SK-MEL-5 (cell line): Measurements from ENCODE around the gene DRC3. TPM values are rescaled to one million over a fixed set of nuclear protein-coding genes. Genes with fewer than 3 reads are reported as not detected.

ENCODE experiments used
- DNase-seq: peaks from one replicate; pipeline ENCODE4 v3.0.0-alpha.2; 2016; ENCODE audit warnings: low read depth, low spot score
- in situ Hi-C: cut with HindIII; loops from 2 replicates; pipeline ENCODE4 v1.10.0; 2016; ENCODE audit warnings: low sequenced_read_pairs, high pct_unique_total_duplicates, low pct_unique_long_range_greater_than_20kb
- total RNA-seq: library from RNA; depleted of rRNA; stranded (reverse); fragments of >200 nt; shearing (Covaris generic); gene quantifications from 2 replicates; pipeline ENCODE4 v1.2.3, GENCODE V29; 2014

Gene DRC3
- total RNA-seq, 1 experiment from 2014 or later: 1.1 TPM

- no peak for DNase-seq
- in situ Hi-C loops: no loop called here
These were observed 31.7 kb downstream of the DRC3 start for GRCh38 chr17:18004345-18004744.

- DNase-seq: no peak
- in situ Hi-C loops: no loop called here
These were observed 32.2 kb downstream of the DRC3 start for GRCh38 chr17:18004884-18005305.

GRCh38 chr17:18005496-18005895 is 32.8 kb downstream of the DRC3 start:
- DNase-seq: no peak
- in situ Hi-C loops: no loop called here

GRCh38 chr17:18006495-18007239 is 34.0 kb downstream of the DRC3 start:
- in situ Hi-C loops: no loop called here
- no peak for DNase-seq

- in situ Hi-C loops: no loop called here
- no peak for DNase-seq
These were observed 36.0 kb downstream of the DRC3 start for GRCh38 chr17:18008496-18009268.

- no peak for DNase-seq
- in situ Hi-C loops: no loop called here
These were observed 37.2 kb downstream of the DRC3 start for GRCh38 chr17:18009609-18010420.

GRCh38 chr17:18011286-18011685 is 38.6 kb downstream of the DRC3 start:
- in situ Hi-C loops: no loop called here
- DNase-seq: no peak

- in situ Hi-C loops: no loop called here
- no peak for DNase-seq
These were observed 41.3 kb downstream of the DRC3 start for GRCh38 chr17:18014006-18014405.

GRCh38 chr17:18015593-18015992 is 42.9 kb downstream of the DRC3 start:
- in situ Hi-C loops: no loop called here
- DNase-seq: no peak

GRCh38 chr17:18016426-18016825 is 43.8 kb downstream of the DRC3 start:
- DNase-seq: no peak
- in situ Hi-C loops: no loop called here

GRCh38 chr17:18017958-18018357 is 45.3 kb downstream of the DRC3 start:
- in situ Hi-C loops: no loop called here
- DNase-seq: no peak

GRCh38 chr17:18018411-18018921 is 45.8 kb downstream of the DRC3 start:
- no peak for DNase-seq
- in situ Hi-C loops: no loop called here

GRCh38 chr17:18019838-18020154 is 47.1 kb downstream of the DRC3 start:
- DNase-seq: no peak
- in situ Hi-C loops: loop anchor here (10.0 kb wide), 1 partner anchor 135 kb away; no protein-coding TSS in a partner anchor

- in situ Hi-C loops: loop anchor here (10.0 kb wide), 1 partner anchor 136 kb away; no protein-coding TSS in a partner anchor
- DNase-seq: no peak
These were observed 48.3 kb downstream of the DRC3 start for GRCh38 chr17:18020971-18021370.

GRCh38 chr17:18021372-18021771 is 48.7 kb downstream of the DRC3 start:
- no peak for DNase-seq
- in situ Hi-C loops: loop anchor here (10.0 kb wide), 1 partner anchor 137 kb away; no protein-coding TSS in a partner anchor

- peak; percentile 74 for DNase-seq
- in situ Hi-C loops: loop anchor here (10.0 kb wide), 1 partner anchor 141 kb away; no protein-coding TSS in a partner anchor
These were observed 52.7 kb downstream of the DRC3 start for GRCh38 chr17:18025241-18025944.
